ENCODE data around the gene RELN. TPM values are rescaled to one million over a fixed set of nuclear protein-coding genes. Genes with fewer than 3 reads are reported as not detected.

The RELN gene
- total RNA-seq, 4 donors from 2014 or later = 2.5 to 10.1 (median 6.5) TPM

- H3K9me3 ChIP-seq = no peaks in the 10 kb centered on the region
- H3K4me1 ChIP-seq = no peaks in the 10 kb centered on the region
- no peak for DNase-seq (ENCODE audit: extremely low spot score)
- no peak overlapping the region for H3K4me3 ChIP-seq
- H3K36me3 ChIP-seq = no peaks in the 10 kb centered on the region
- intact Hi-C loops (cut with DNase I) = loop anchor here (5.0 kb wide), 1 partner anchor 585 kb away; no protein-coding TSS in a partner anchor
- TF ChIP-seq CTCF (IDR thresholded peaks at IDR 0.05) (no peak), EP300 (IDR thresholded peaks at IDR 0.05) (no peak), POLR2A (IDR thresholded peaks at IDR 0.05; ENCODE audit: low read depth) (no peak), POLR2AphosphoS5 (IDR thresholded peaks at IDR 0.05) (no peak)
- H3K27ac ChIP-seq (replicated peaks in 1 of 4) = no peak overlapping the region
- H3K27me3 ChIP-seq = peaks cover 0 to 8% (median 0%) of the 10 kb centered on the region in 4 donors
- 71% methylated on average over 2 of the region's 2 CpGs for WGBS
Observed at GRCh38 chr7:103577059-103577458, 412.4 kb downstream of the RELN start.

- intact Hi-C loops (cut with DNase I) = loop anchor here (5.0 kb wide), 1 partner anchor 586 kb away; no protein-coding TSS in a partner anchor
- H3K27me3 ChIP-seq = peaks cover 0 to 8% (median 0%) of the 10 kb centered on the region in 4 donors
- no peak overlapping the region for H3K27ac ChIP-seq (replicated peaks in 1 of 4)
- WGBS = 77% methylated on average over 5 of the region's 5 CpGs
- TF ChIP-seq POLR2A (IDR thresholded peaks at IDR 0.05; ENCODE audit: low read depth) (no peak), CTCF (IDR thresholded peaks at IDR 0.05) (no peak), POLR2AphosphoS5 (IDR thresholded peaks at IDR 0.05) (no peak), EP300 (IDR thresholded peaks at IDR 0.05) (no peak)
- no peaks in the 10 kb centered on the region for H3K4me1 ChIP-seq
- H3K9me3 ChIP-seq = no peaks in the 10 kb centered on the region
- H3K36me3 ChIP-seq = no peaks in the 10 kb centered on the region
- H3K4me3 ChIP-seq = no peak overlapping the region
- DNase-seq (ENCODE audit: extremely low spot score) = no peak
Observed at GRCh38 chr7:103576641-103577040, 412.8 kb downstream of the RELN start.

- Histone ChIP-seq H3K27me3 (peaks cover 0 to 8% (median 0%) of the 10 kb centered on the region in 4 donors), H3K36me3 (no peaks in the 10 kb centered on the region), H3K4me3 (no peak overlapping the region), H3K27ac (replicated peaks in 1 of 4) (no peak overlapping the region), H3K4me1 (peaks cover 0 to 4% (median 0%) of the 10 kb centered on the region in 4 donors), H3K9me3 (no peaks in the 10 kb centered on the region)
- no peak for TF ChIP-seq POLR2AphosphoS5 (IDR thresholded peaks at IDR 0.05)
- no peak for TF ChIP-seq CTCF (IDR thresholded peaks at IDR 0.05)
- no peak for TF ChIP-seq EP300 (IDR thresholded peaks at IDR 0.05)
- no peak for TF ChIP-seq POLR2A (IDR thresholded peaks at IDR 0.05; ENCODE audit: low read depth)
- WGBS = 34% methylated on average over 1 of the region's 1 CpG
- intact Hi-C loops (cut with DNase I) = no loop called here
- DNase-seq (ENCODE audit: extremely low spot score) = no peak
Observed at GRCh38 chr7:103574576-103574975, 414.9 kb downstream of the RELN start.

- Histone ChIP-seq H3K27me3 (peaks cover 0 to 8% (median 0%) of the 10 kb centered on the region in 4 donors), H3K27ac (replicated peaks in 1 of 4) (no peak overlapping the region), H3K36me3 (no peaks in the 10 kb centered on the region), H3K4me1 (peaks cover 0 to 6% (median 0%) of the 10 kb centered on the region in 4 donors), H3K9me3 (no peaks in the 10 kb centered on the region), H3K4me3 (no peak overlapping the region)
- 39% methylated on average over 3 of the region's 3 CpGs for WGBS
- TF ChIP-seq POLR2A (IDR thresholded peaks at IDR 0.05; ENCODE audit: low read depth) (no peak), EP300 (IDR thresholded peaks at IDR 0.05) (no peak), POLR2AphosphoS5 (IDR thresholded peaks at IDR 0.05) (no peak), CTCF (IDR thresholded peaks at IDR 0.05) (peak; percentile 53 to 71 (median 56))
- intact Hi-C loops (cut with DNase I) = no loop called here
- DNase-seq (ENCODE audit: extremely low spot score) = no peak
Observed at GRCh38 chr7:103573479-103574058, 415.9 kb downstream of the RELN start.
